Type B pancreatic cell (in vitro differentiated cells): ENCODE results near the gene LPGAT1. TPM values are rescaled to one million over a fixed set of nuclear protein-coding genes. Genes with fewer than 3 reads are reported as not detected.

Source experiments
- DNase-seq: peaks from one replicate; pipeline ENCODE4 v3.0.0; 2021; ENCODE audit warnings: mixed read lengths; ENCODE audit not compliant: unreplicated experiment; ENCODE audit errors: extremely low spot score
- H3K27ac Mint-ChIP-seq: 2 replicates; pipeline ENCODE4 v1.8.0; 2021; ENCODE audit warnings: mild to moderate bottlenecking, mixed read lengths
- H3K27me3 Mint-ChIP-seq: 2 replicates; pipeline ENCODE4 v1.8.0; 2021; ENCODE audit warnings: mixed read lengths
- H3K36me3 Mint-ChIP-seq: 2 replicates; pipeline ENCODE4 v1.8.0; 2021; ENCODE audit warnings: mixed read lengths
- H3K4me1 Mint-ChIP-seq: one replicate; pipeline ENCODE4 v1.8.0; 2021; ENCODE audit warnings: mixed read lengths; ENCODE audit not compliant: unreplicated experiment
- H3K4me3 Mint-ChIP-seq: 2 replicates; pipeline ENCODE4 v1.8.0; 2021; ENCODE audit warnings: mild to moderate bottlenecking, mixed read lengths
- H3K9me3 Mint-ChIP-seq: 2 replicates; pipeline ENCODE4 v1.8.0; 2021; ENCODE audit warnings: mixed read lengths
- total RNA-seq: library from RNA; stranded (reverse); gene quantifications from 2 replicates; pipeline ENCODE4 v1.2.1, GENCODE V29; 2021; ENCODE audit warnings: low replicate concordance
- TF ChIP-seq, protein P1 (sequence below): fragments of 200-600 bp; sonication (generic); conservative IDR thresholded peaks from 2 replicates; pipeline ENCODE4 v1.5.0; 2021; ENCODE audit warnings: antibody characterized with exemption, mild to moderate bottlenecking

The LPGAT1 gene
- total RNA-seq, 1 donor from 2014 or later = 31.3 TPM

DNA sequence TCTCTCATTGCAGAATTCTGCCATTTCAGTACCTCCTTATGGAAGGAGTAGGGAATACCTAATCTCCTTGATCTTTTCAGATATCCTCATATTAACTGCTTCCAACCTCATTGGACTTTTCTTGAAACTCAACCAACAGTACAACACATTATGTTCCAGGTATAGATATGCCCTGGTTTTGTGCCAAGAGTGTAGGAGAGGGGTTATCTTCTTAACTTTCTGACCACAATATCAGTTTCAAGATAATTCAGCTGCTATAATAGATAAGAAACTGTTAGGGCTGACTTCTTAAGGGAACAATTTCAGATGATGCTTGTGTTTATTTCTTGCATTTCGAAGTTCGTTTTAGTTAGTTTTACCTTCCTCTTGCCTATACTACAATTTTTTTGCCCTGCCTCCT lies 2.1 kb upstream of the LPGAT1 start:
- H3K27ac Mint-ChIP-seq = no peak overlapping the region
- peak overlapping the region; percentile 42 for H3K4me3 Mint-ChIP-seq
- no peaks in the 10 kb centered on the region for H3K9me3 Mint-ChIP-seq
- no peak for DNase-seq
- peaks cover 4% of the 10 kb centered on the region for H3K27me3 Mint-ChIP-seq
- peaks cover 10% of the 10 kb centered on the region for H3K4me1 Mint-ChIP-seq
- TF ChIP-seq, protein P1, sequence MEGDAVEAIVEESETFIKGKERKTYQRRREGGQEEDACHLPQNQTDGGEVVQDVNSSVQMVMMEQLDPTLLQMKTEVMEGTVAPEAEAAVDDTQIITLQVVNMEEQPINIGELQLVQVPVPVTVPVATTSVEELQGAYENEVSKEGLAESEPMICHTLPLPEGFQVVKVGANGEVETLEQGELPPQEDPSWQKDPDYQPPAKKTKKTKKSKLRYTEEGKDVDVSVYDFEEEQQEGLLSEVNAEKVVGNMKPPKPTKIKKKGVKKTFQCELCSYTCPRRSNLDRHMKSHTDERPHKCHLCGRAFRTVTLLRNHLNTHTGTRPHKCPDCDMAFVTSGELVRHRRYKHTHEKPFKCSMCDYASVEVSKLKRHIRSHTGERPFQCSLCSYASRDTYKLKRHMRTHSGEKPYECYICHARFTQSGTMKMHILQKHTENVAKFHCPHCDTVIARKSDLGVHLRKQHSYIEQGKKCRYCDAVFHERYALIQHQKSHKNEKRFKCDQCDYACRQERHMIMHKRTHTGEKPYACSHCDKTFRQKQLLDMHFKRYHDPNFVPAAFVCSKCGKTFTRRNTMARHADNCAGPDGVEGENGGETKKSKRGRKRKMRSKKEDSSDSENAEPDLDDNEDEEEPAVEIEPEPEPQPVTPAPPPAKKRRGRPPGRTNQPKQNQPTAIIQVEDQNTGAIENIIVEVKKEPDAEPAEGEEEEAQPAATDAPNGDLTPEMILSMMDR = no peak
- peaks cover under 1% of the 10 kb centered on the region for H3K36me3 Mint-ChIP-seq

DNA sequence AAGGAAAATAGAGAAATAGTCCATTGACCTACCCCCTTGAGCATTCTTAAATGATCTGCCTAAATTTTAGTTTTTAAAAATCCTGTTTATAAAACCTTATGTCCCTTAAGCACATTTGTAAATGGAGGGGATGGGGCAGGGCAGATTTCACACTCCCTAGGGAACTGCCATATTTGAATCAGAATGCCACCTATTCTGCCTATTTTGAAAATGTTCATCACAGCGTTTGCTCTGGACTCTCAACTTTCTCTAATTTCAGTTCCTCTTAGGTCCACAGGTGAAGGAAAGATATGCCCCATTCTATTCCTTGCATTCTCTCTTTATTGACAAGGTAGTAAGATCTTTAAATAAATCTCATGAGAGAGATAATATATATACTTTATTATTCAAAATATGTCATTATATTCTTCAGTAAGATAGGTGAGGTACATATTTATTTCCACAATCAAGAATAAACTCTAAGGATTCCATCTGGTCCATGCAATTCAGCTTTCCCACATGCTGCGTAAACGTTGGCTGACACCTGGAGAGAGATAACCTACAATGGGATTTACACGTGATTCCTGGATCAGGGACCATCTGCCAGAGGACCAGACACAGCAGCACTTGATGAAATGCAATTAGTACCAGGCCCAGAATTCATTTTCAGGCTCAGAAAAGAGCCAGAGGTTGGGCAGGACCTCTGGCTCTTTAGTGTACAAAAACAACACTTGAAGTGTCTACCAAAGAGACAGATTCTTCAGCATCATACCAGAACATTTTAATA lies 1.2 kb upstream of the LPGAT1 start:
- TF ChIP-seq, protein P1 = no peak
- peaks cover 6% of the 10 kb centered on the region for H3K36me3 Mint-ChIP-seq
- no peak overlapping the region for H3K27ac Mint-ChIP-seq
- DNase-seq = no peak
- H3K4me3 Mint-ChIP-seq = peak overlapping the region; percentile 89
- H3K9me3 Mint-ChIP-seq = no peaks in the 10 kb centered on the region
- H3K27me3 Mint-ChIP-seq = peaks cover 4% of the 10 kb centered on the region
- peaks cover 10% of the 10 kb centered on the region for H3K4me1 Mint-ChIP-seq

DNA sequence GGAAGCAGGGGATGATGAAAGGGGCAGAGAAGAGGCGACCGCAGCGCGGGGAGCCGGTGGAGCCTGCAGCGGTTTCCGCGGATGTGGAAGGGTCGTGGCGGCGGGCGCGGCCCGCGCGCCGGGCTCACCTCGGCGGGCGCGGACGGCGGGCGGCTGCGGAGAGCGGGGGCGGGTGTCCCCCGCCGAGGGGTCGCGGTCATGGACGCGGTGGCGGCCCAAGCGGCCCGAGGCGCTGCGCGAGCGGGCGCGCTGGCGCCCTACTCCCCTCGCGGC lies 572 bp downstream of the LPGAT1 start:
- peak overlapping the region; percentile 94 for H3K4me3 Mint-ChIP-seq
- peaks cover 6% of the 10 kb centered on the region for H3K36me3 Mint-ChIP-seq
- H3K4me1 Mint-ChIP-seq = peaks cover 10% of the 10 kb centered on the region
- no peaks in the 10 kb centered on the region for H3K9me3 Mint-ChIP-seq
- H3K27ac Mint-ChIP-seq = peak overlapping the region; percentile 83
- TF ChIP-seq, protein P1 = no peak
- DNase-seq = no peak
- peaks cover 4% of the 10 kb centered on the region for H3K27me3 Mint-ChIP-seq

DNA sequence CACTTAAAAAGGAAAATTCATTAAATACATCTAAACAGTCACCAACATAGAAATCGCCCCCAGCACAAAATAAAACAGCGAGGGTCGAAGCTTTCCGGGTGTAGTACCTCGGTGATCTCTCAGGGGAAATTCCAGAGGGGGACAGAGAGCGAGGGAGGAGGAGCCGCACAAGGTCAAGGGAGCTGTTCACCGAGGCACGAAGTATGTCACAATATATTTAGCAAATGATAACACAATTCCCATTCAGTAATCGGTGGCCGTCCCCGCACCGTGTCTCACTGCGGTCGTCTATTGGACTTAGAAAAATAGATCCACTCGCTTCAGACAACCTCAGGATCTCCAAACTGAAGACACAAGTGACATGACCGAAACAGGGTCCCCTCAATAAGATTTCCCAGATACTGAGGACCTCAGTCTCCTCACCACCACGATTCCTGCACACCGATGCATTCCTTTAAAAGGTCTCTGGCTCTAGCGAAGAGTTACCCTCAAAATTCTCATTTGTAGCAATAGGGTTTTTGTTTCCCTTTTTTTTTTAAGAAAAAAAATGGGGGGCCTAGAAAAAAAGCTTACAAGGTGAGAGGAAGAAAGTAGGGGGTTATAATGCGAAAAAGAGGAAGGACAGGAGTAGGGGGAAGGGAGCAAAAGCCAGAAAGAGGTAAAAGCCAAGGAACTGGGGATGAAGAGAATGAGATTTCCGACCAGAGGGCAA lies 1.1 kb downstream of the LPGAT1 start:
- TF ChIP-seq, protein P1 = peak; percentile 33
- Mint-ChIP-seq H3K4me3 (peak overlapping the region; percentile 94), H3K36me3 (peaks cover 6% of the 10 kb centered on the region), H3K9me3 (no peaks in the 10 kb centered on the region), H3K4me1 (peaks cover 10% of the 10 kb centered on the region), H3K27me3 (peaks cover 2% of the 10 kb centered on the region), H3K27ac (peak overlapping the region; percentile 83)
- DNase-seq = no peak

DNA sequence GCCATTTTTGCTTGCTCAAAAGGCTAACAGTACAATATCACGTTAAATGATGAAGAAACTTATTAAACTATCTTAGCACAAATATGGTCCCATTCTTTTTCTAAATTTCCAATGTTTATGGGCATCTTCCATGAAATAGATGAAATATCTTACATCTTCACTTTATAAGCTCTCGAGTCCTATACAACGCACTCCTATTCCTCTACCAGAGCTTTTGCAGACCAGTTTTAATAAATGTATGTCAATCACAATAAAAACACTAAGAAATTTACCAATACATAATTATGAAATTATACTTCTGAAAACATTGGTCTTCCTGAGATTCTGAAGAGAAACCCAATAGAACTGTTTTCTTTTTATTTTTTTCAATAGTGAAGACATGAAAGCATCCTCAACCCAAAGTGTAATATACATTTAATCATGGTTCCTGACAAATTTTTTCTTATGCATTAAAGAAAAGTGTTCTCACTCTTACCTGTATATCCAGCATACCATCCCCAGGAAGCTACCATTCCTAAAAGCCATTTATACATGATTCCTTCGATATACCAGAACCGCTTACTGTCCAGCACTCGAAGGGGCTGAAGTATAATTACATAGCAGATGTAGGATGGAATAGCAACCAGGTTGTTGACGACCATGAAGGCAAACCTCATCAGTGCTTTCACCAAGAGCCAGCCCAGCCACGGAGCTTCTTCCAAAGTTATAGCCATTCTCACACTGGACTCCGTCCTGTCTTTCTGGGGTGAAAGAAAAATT lies 1.8 kb downstream of the LPGAT1 start:
- Mint-ChIP-seq H3K27me3 (no peaks in the 10 kb centered on the region), H3K27ac (peak overlapping the region; percentile 83), H3K4me3 (peak overlapping the region; percentile 94), H3K9me3 (no peaks in the 10 kb centered on the region), H3K4me1 (peaks cover 10% of the 10 kb centered on the region), H3K36me3 (peaks cover 10% of the 10 kb centered on the region)
- TF ChIP-seq, protein P1 = no peak
- DNase-seq = no peak
